IMR-90 (cell line): ENCODE measurements around the gene RAD21L1. TPM values are rescaled to one million over a fixed set of nuclear protein-coding genes. Genes with fewer than 3 reads are reported as not detected.

Experiments
- ATAC-seq: fragments of 200-7000 bp; cut with Tn5 transposase; 2 replicates; pipeline ENCODE4 v1.9.1; 2020; ENCODE audit warnings: low read depth, mild to moderate bottlenecking, moderate library complexity
- BruUV-seq: library from RNA; stranded (reverse); fragments of 400-500 nt; replicated peaks from 2 replicates; lab custom pipeline; 2021; lab: Mats Ljungman, UMichigan
- CTCF ChIA-PET: fragments of 300-600 bp; formaldehyde crosslinking; extraction: SDS; loops from one replicate; lab custom pipeline; 2021; ENCODE audit warnings: antibody characterized with exemption; lab: Yijun Ruan, JAX
- POLR2A ChIA-PET: fragments of 300-600 bp; sonication (Branson Sonifier 250); formaldehyde crosslinking; loops from one replicate; lab custom pipeline; 2022; ENCODE audit warnings: antibody characterized with exemption; ENCODE audit not compliant: unreplicated experiment; lab: Charles Lee
- DNase-seq: peaks from one replicate; pipeline ENCODE4 v3.0.0; 2013
- H2AFZ ChIP-seq: replicated peaks from 2 replicates; pipeline ENCODE3; 2013; ENCODE audit warnings: low read length, mild to moderate bottlenecking; ENCODE audit not compliant: poor library complexity
- H2AK5ac ChIP-seq: 2 replicates; pipeline ENCODE4 v1.6.1; 2013; ENCODE audit warnings: low read depth, low read length, inconsistent platforms
- H2AK9ac ChIP-seq: replicated peaks from 2 replicates; pipeline ENCODE3; 2013; ENCODE audit warnings: mild to moderate bottlenecking, low read depth, low read length, moderate library complexity; ENCODE audit not compliant: poor library complexity
- H2BK120ac ChIP-seq: 2 replicates; pipeline ENCODE4 v1.6.1; 2013; ENCODE audit warnings: low read depth, low read length, inconsistent platforms
- H2BK15ac ChIP-seq: 3 replicates; pipeline ENCODE4 v1.6.1; 2013; ENCODE audit warnings: low read depth, low read length, inconsistent platforms
- H2BK20ac ChIP-seq: 2 replicates; pipeline ENCODE4 v1.6.1; 2013; ENCODE audit warnings: low read depth, mild to moderate bottlenecking, inconsistent platforms, low read length, moderate library complexity
- H2BK5ac ChIP-seq: 2 replicates; pipeline ENCODE4 v1.6.1; 2013; ENCODE audit warnings: mild to moderate bottlenecking, low read depth, low read length, inconsistent platforms; ENCODE audit not compliant: poor library complexity, severe bottlenecking
- H3K14ac ChIP-seq: replicated peaks from 2 replicates; pipeline ENCODE4 v1.6.1; 2013; ENCODE audit warnings: low read depth, low read length, inconsistent platforms
- H3K18ac ChIP-seq: 2 replicates; pipeline ENCODE4 v1.6.1; 2013; ENCODE audit warnings: low read depth, low read length, control low read depth
- H3K23ac ChIP-seq: 2 replicates; pipeline ENCODE4 v1.6.1; 2013; ENCODE audit warnings: low read depth, low read length, inconsistent platforms
- H3K27ac ChIP-seq: 2 replicates; pipeline ENCODE4 v1.5.1; 2013; ENCODE audit warnings: mild to moderate bottlenecking, control low read depth, low read length; ENCODE audit not compliant: insufficient read depth
- H3K27me3 ChIP-seq: 2 replicates; pipeline ENCODE4 v1.6.1; 2013; ENCODE audit warnings: low read length; ENCODE audit not compliant: control insufficient read depth, insufficient read depth
- H3K36me3 ChIP-seq: 2 replicates; pipeline ENCODE4 v1.6.1; 2013; ENCODE audit warnings: low read length, mixed read lengths; ENCODE audit not compliant: control insufficient read depth, insufficient read depth
- H3K4ac ChIP-seq: 2 replicates; pipeline ENCODE4 v1.6.1; 2013; ENCODE audit warnings: low read depth, low read length, inconsistent platforms
- H3K4me1 ChIP-seq: 2 replicates; pipeline ENCODE4 v1.6.1; 2013; ENCODE audit warnings: low read length, mixed read lengths; ENCODE audit not compliant: control insufficient read depth, insufficient read depth
- H3K4me2 ChIP-seq: 2 replicates; pipeline ENCODE4 v1.6.1; 2013; ENCODE audit warnings: low read depth, mild to moderate bottlenecking, control low read depth, low read length, moderate library complexity
- H3K4me3 ChIP-seq: 2 replicates; pipeline ENCODE4 v1.5.1; 2013; ENCODE audit warnings: low read depth, mild to moderate bottlenecking, control low read depth, low read length, moderate library complexity; ENCODE audit not compliant: insufficient read depth
- H3K56ac ChIP-seq: 2 replicates; pipeline ENCODE4 v1.6.1; 2013; ENCODE audit warnings: low read length, inconsistent platforms; ENCODE audit not compliant: insufficient read depth; ENCODE audit errors: extremely low read depth
- H3K79me1 ChIP-seq, 2 experiments: 2 replicates each; pipeline ENCODE4 v1.6.1; 2013; ENCODE audit warnings: low read length in 2 of 2, inconsistent platforms in 1 of 2, low read depth in 1 of 2
- H3K9ac ChIP-seq: 2 replicates; pipeline ENCODE4 v1.6.1; 2013; ENCODE audit warnings: low read depth, low read length, control low read depth
- H3K9me1 ChIP-seq: 2 replicates; pipeline ENCODE4 v1.6.1; 2013; ENCODE audit warnings: low read length, inconsistent platforms; ENCODE audit not compliant: insufficient read depth
- H3K9me3 ChIP-seq: 2 replicates; pipeline ENCODE4 v1.6.1; 2013; ENCODE audit warnings: low read length; ENCODE audit not compliant: control insufficient read depth, insufficient read depth
- H4K20me1 ChIP-seq: 2 replicates; pipeline ENCODE4 v1.6.1; 2013; ENCODE audit warnings: low read length, inconsistent platforms; ENCODE audit not compliant: insufficient read depth
- H4K5ac ChIP-seq: 2 replicates; pipeline ENCODE4 v1.6.1; 2013; ENCODE audit warnings: mild to moderate bottlenecking, low read depth, low read length, control low read depth
- H4K8ac ChIP-seq, 2 experiments: 2 replicates each; pipeline ENCODE4 v1.6.1; 2013; ENCODE audit warnings: low read depth in 2 of 2, low read length in 2 of 2, control low read depth in 1 of 2, inconsistent platforms in 1 of 2
- H4K91ac ChIP-seq: 2 replicates; pipeline ENCODE4 v1.6.1; 2013; ENCODE audit warnings: low read depth, low read length, inconsistent platforms; ENCODE audit not compliant: insufficient read depth
- BHLHE40 ChIP-seq: fragments of 150-350 bp; IDR thresholded peaks from 2 replicates; pipeline ENCODE4 v1.6.1; 2016; ENCODE audit warnings: mild to moderate bottlenecking, low read depth, low read length
- CEBPB ChIP-seq: IDR thresholded peaks from 2 replicates; pipeline ENCODE4 v1.6.1; 2012; ENCODE audit warnings: low read depth, low read length, improper control_type of control experiment
- CHD1 ChIP-seq: IDR thresholded peaks from 2 replicates; pipeline ENCODE4 v1.6.1; 2012; ENCODE audit warnings: low read depth, low read length, improper control_type of control experiment
- FOS ChIP-seq: fragments of 150-350 bp; IDR thresholded peaks from 2 replicates; pipeline ENCODE4 v1.6.1; 2016; ENCODE audit warnings: low read depth, low read length
- MAZ ChIP-seq: IDR thresholded peaks from 2 replicates; pipeline ENCODE4 v1.6.1; 2012; ENCODE audit warnings: low read depth, mild to moderate bottlenecking, low read length, improper control_type of control experiment, moderate library complexity, borderline replicate concordance
- MXI1 ChIP-seq: IDR thresholded peaks from 2 replicates; pipeline ENCODE4 v1.6.1; 2012; ENCODE audit warnings: low read depth, mild to moderate bottlenecking, low read length, moderate library complexity, borderline replicate concordance
- NFE2L2 ChIP-seq: fragments of 150-350 bp; IDR thresholded peaks from 2 replicates; pipeline ENCODE4 v1.6.1; 2016; ENCODE audit warnings: low read depth, mild to moderate bottlenecking, low read length
- POLR2A ChIP-seq: IDR thresholded peaks from 2 replicates; pipeline ENCODE4 v1.6.1; 2012; ENCODE audit warnings: mild to moderate bottlenecking, low read depth, low read length
- RAD21 ChIP-seq: IDR thresholded peaks from 2 replicates; pipeline ENCODE4 v1.6.1; 2012; ENCODE audit warnings: low read length, improper control_type of control experiment
- RCOR1 ChIP-seq: IDR thresholded peaks from 2 replicates; pipeline ENCODE4 v1.6.1; 2012; ENCODE audit warnings: mild to moderate bottlenecking, low read length, improper control_type of control experiment; ENCODE audit not compliant: insufficient replicate concordance
- SMC3 ChIP-seq: fragments of 150-350 bp; IDR thresholded peaks from 2 replicates; pipeline ENCODE4 v1.6.1; 2016; ENCODE audit warnings: low read depth, mild to moderate bottlenecking, antibody characterized with exemption, low read length, moderate library complexity
- WGBS, 2 experiments: methylation state at CpG; one replicate each; pipeline versions ENCODE4 v1.1.5 to v1.1.7; 2013; ENCODE audit warnings: missing lambda C conversion rate in 2 of 2; ENCODE audit not compliant: insufficient read length in 1 of 2; ENCODE audit errors: extremely low coverage in 2 of 2; 5-methylcytosine and 5-hydroxymethylcytosine counted together
- dilution Hi-C: fragments of 300-500 bp; cut with HindIII; formaldehyde crosslinking; loops from one replicate; pipeline ENCODE4 v1.14.3; 2018; ENCODE audit warnings: low sequenced_read_pairs; ENCODE audit not compliant: unreplicated experiment
- in situ Hi-C: fragments of 300-500 bp; cut with MboI; formaldehyde crosslinking; loops from 3 replicates; pipeline ENCODE4 v1.14.3; 2019; ENCODE audit warnings: low sequenced_read_pairs, inconsistent platforms, mixed read lengths
- intact Hi-C: fragments of 100-400 bp; cut with micrococcal nuclease; formaldehyde crosslinking; loops from 2 replicates; pipeline ENCODE4 v1.10.0; 2022
- polyA plus RNA-seq, 3 experiments: library from polyadenylated mRNA; depleted of rRNA; stranded (reverse); fragments of >200 nt; gene quantifications; 2 replicates each; pipeline ENCODE4 v1.2.3, GENCODE V29; 2012; ENCODE audit warnings: low replicate concordance in 1 of 3
- total RNA-seq: library from RNA; depleted of rRNA; stranded (reverse); fragments of >200 nt; gene quantifications from 2 replicates; pipeline ENCODE4 v1.2.3, GENCODE V29; 2012
- TF ChIP-seq, protein P1 (sequence below): conservative IDR thresholded peaks from 2 replicates; pipeline ENCODE4 v1.5.1; 2012; ENCODE audit warnings: mild to moderate bottlenecking, low read depth, low read length, improper control_type of control experiment
- TF ChIP-seq, protein P2 (sequence below): fragments of 150-350 bp; IDR thresholded peaks from 2 replicates; pipeline ENCODE4 v1.6.1; 2016; ENCODE audit warnings: low read depth, mild to moderate bottlenecking, low read length, moderate library complexity, borderline replicate concordance

The RAD21L1 gene
- total and polyA plus RNA-seq, 2 of the 4 experiments (the other 2 are of a cell fraction): not detected

DNA sequence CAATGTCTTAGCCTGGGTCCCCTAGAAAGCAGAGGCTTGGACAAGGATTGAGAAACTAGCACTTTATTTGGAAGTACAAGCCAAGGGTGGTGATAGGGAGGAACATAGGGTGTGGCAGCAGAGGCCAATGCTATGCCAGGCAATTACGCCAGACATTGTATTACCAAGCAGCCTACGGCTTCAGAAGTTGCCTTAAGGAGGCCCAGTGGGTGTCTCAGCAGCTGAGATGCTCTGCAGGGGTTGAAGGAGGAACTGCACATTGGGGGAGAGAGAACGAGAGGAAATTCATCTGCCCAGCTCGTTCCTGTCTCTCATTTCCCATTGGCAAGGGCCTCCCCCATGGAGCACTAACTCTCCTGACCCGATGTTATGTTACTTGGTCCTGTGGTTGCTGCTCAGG is 21.7 kb upstream of the RAD21L1 start (continued):
- TF ChIP-seq, protein P1, sequence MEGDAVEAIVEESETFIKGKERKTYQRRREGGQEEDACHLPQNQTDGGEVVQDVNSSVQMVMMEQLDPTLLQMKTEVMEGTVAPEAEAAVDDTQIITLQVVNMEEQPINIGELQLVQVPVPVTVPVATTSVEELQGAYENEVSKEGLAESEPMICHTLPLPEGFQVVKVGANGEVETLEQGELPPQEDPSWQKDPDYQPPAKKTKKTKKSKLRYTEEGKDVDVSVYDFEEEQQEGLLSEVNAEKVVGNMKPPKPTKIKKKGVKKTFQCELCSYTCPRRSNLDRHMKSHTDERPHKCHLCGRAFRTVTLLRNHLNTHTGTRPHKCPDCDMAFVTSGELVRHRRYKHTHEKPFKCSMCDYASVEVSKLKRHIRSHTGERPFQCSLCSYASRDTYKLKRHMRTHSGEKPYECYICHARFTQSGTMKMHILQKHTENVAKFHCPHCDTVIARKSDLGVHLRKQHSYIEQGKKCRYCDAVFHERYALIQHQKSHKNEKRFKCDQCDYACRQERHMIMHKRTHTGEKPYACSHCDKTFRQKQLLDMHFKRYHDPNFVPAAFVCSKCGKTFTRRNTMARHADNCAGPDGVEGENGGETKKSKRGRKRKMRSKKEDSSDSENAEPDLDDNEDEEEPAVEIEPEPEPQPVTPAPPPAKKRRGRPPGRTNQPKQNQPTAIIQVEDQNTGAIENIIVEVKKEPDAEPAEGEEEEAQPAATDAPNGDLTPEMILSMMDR: no peak

DNA sequence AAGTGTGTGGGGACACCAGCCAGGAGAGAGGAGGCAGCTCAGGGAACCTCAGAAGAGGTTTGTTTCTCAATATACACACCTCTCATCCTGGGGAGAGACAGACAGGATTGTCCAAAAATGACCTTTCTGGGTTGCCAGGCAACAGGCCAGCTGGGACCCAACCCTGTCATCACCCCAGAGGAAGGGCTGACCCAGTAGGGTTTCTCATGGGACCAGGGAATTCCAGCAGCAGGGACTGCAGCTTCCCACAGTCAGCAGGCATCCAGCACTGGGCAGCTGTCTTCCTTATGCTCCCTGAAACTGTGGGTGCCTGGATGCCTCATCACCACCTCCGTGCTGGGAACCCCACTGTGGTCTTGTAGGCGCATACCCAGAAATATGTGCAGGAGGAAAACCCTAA is 21.3 kb upstream of the RAD21L1 start:
- no peak overlapping the region for H4K5ac ChIP-seq
- peaks cover 54% of the 10 kb centered on the region for H3K27me3 ChIP-seq
- H3K14ac ChIP-seq: no peak overlapping the region
- no peak overlapping the region for H3K27ac ChIP-seq
- 0 out of 2 replicates have a peak, but pooled peaks cover 3% of the 10 kb centered on the region for H3K9me1 ChIP-seq
- ATAC-seq (no peak), DNase-seq (no peak)
- H3K18ac ChIP-seq: no peak overlapping the region
- H2AK9ac ChIP-seq: no peak overlapping the region
- in situ Hi-C loops (no loop called here), intact Hi-C loops (no loop called here), dilution Hi-C loops (no loop called here)
- ChIA-PET POLR2A (no interaction called here), CTCF (no interaction called here)
- no peak overlapping the region for H2BK5ac ChIP-seq
- no peak overlapping the region for H4K8ac ChIP-seq
- no peak overlapping the region for H3K56ac ChIP-seq
- H3K36me3 ChIP-seq: no peaks in the 10 kb centered on the region
- no CpG with 5 or more reads among the region's 2 CpGs for WGBS, 2 experiments
- no peak overlapping the region for H3K23ac ChIP-seq
- no peaks in the 10 kb centered on the region for H3K4me1 ChIP-seq
- no peak overlapping the region for H3K9ac ChIP-seq
- 0 out of 2 replicates have a peak, but pooled peaks cover 2% of the 10 kb centered on the region for H3K9me3 ChIP-seq
- no peak overlapping the region for H2BK120ac ChIP-seq
- no peaks in the 10 kb centered on the region for H4K20me1 ChIP-seq
- no peak overlapping the region for H4K91ac ChIP-seq
- H3K79me1 ChIP-seq: no peaks in the 10 kb centered on the region
- H3K4ac ChIP-seq: no peak overlapping the region
- H2BK20ac ChIP-seq: no peak overlapping the region
- no peak overlapping the region for H2AFZ ChIP-seq
- no peak overlapping the region for H2AK5ac ChIP-seq
- H2BK15ac ChIP-seq: no peak overlapping the region
- no peak overlapping the region for H3K4me3 ChIP-seq
- no TSS peak for BruUV-seq
- H3K4me2 ChIP-seq: no peak overlapping the region
- TF ChIP-seq RCOR1 (no peak), CHD1 (no peak), RAD21 (no peak), NFE2L2 (no peak), SMC3 (no peak), MAZ (no peak), FOS (no peak), POLR2A (no peak), BHLHE40 (no peak), CEBPB (no peak), MXI1 (no peak)
- TF ChIP-seq, protein P1: no peak
- TF ChIP-seq, protein P2, sequence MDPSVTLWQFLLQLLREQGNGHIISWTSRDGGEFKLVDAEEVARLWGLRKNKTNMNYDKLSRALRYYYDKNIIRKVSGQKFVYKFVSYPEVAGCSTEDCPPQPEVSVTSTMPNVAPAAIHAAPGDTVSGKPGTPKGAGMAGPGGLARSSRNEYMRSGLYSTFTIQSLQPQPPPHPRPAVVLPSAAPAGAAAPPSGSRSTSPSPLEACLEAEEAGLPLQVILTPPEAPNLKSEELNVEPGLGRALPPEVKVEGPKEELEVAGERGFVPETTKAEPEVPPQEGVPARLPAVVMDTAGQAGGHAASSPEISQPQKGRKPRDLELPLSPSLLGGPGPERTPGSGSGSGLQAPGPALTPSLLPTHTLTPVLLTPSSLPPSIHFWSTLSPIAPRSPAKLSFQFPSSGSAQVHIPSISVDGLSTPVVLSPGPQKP: no peak
